ENCODE data around the gene CTSL.
"Not testable (repeated sequence)": the region's sequence is repeated elsewhere in the genome, so short reads cannot be mapped to it uniquely, and the experiment has no call there.

Gene CTSL

DNA sequence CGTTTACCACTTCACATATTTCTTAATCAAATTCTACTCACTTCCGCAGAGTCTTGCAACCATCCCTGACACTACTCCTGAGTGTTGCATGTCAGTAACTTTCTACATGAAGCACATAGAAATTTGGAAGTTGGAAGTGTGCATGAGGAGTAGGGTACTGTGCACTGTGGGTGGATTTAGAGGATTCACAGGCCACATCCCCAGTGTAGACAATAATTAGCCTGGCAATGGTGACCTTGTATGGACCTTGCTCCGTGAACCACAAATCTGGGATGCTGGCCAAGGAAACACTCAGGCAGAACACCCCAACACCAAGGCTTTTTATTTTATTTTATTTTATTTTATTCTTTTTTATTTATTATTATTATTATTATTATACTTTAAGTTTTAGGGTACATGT is 25.5 kb downstream of the CTSL start:
- no peak for DNase-seq
- Histone ChIP-seq H3K4me1 (no peaks in the 10 kb centered on the region), H3K9me3 (no peaks in the 10 kb centered on the region), H3K27me3 (0 out of 2 replicates have a peak, but pooled peaks cover 3% of the 10 kb centered on the region), H3K4me3 (ENCODE audit: low read depth, low read length) (no peak overlapping the region), H3K36me3 (no peaks in the 10 kb centered on the region)
- TF ChIP-seq, protein P1, sequence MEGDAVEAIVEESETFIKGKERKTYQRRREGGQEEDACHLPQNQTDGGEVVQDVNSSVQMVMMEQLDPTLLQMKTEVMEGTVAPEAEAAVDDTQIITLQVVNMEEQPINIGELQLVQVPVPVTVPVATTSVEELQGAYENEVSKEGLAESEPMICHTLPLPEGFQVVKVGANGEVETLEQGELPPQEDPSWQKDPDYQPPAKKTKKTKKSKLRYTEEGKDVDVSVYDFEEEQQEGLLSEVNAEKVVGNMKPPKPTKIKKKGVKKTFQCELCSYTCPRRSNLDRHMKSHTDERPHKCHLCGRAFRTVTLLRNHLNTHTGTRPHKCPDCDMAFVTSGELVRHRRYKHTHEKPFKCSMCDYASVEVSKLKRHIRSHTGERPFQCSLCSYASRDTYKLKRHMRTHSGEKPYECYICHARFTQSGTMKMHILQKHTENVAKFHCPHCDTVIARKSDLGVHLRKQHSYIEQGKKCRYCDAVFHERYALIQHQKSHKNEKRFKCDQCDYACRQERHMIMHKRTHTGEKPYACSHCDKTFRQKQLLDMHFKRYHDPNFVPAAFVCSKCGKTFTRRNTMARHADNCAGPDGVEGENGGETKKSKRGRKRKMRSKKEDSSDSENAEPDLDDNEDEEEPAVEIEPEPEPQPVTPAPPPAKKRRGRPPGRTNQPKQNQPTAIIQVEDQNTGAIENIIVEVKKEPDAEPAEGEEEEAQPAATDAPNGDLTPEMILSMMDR (IDR thresholded peaks at IDR 0.05; ENCODE audit: low read depth, low read length) = no peak

DNA sequence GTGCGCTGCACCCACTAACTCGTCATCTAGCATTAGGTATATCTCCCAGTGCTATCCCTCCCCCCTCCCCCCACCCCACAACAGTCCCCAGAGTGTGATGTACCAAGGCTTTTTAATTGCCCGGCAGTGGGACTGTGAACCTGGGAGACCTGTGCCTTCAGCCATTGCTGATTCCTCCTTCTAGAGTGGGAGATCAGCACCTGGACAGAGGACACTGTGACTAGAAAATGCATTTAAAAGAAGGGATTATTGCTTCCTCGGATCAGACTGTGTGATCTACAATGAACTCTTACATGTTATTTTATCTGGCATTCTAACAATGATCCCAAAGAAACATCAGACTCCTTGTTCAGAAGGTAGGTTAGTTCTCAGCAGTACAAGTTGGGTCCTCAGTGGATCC is 25.9 kb downstream of the CTSL start:
- Histone ChIP-seq H3K4me1 (no peaks in the 10 kb centered on the region), H3K27me3 (0 out of 2 replicates have a peak, but pooled peaks cover 3% of the 10 kb centered on the region), H3K4me3 (ENCODE audit: low read depth, low read length) (no peak overlapping the region), H3K36me3 (no peaks in the 10 kb centered on the region), H3K9me3 (no peaks in the 10 kb centered on the region)
- TF ChIP-seq, protein P1 (IDR thresholded peaks at IDR 0.05; ENCODE audit: low read depth, low read length) = no peak
- DNase-seq = no peak

DNA sequence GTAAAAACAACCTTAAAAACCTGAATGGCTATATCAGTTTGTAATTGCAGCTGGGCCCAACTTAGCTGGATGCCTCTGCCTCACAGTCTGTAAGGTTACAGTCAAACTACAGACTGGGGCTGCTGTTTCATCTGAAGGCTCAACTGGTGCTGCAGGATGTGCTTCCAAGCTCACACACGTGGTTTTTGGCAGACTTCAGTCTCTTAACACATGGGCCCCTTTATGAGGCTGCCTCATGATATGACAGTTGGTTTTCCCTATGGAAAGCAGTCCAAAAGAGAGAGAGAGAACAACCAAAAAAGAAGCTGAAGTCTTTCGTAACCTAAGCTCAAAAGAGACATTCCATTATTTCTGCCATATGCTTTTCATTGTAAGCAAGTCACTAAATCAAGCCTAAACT is 27.4 kb downstream of the CTSL start:
- TF ChIP-seq, protein P1 (IDR thresholded peaks at IDR 0.05; ENCODE audit: low read depth, low read length) = no peak
- Histone ChIP-seq H3K36me3 (no peaks in the 10 kb centered on the region), H3K9me3 (no peaks in the 10 kb centered on the region), H3K27me3 (no peaks in the 10 kb centered on the region), H3K4me1 (no peaks in the 10 kb centered on the region), H3K4me3 (ENCODE audit: low read depth, low read length) (no peak overlapping the region)
- no peak for DNase-seq

DNA sequence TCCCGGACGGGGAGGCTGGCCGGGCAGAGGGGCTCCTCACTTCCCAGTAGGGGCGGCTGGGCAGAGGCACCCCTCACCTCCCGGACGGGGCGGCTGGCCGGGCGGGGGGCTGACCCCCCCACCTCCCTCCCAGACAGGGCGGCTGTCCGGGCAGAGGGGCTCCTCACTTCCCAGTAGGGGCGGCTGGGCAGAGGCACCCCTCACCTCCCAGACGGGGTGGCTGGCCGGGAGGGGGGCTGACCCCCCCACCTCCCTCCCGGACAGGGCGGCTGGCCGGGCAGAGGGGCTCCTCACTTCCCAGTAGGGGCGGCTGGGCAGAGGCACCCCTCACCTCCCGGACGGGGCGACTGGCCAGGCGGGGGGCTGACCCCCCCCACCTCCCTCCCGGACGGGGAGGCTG is 32.4 kb downstream of the CTSL start:
- not testable (repeated sequence) for H3K36me3 ChIP-seq, DNase-seq, H3K4me1 ChIP-seq

DNA sequence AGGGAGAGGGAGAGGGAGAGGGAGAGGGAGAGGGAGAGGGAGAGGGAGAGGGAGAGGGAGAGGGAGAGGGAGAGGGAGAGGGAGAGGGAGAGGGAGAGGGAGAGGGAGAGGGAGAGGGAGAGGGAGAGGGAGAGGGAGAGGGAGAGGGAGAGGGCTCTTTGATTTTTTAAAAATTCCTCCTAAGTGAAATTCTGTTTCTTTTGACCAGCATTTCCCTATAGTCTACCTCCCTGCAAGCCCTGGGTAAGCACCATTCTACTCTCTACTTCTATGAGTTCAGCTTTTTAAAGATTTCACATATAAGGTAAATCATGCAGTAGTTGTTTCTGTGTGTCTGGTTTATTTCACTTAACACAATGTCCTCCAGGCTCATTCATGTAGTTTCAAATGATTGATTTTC is 34.1 kb downstream of the CTSL start:
- not testable (repeated sequence) for H3K36me3 ChIP-seq; DNase-seq; H3K27me3 ChIP-seq; H3K9me3 ChIP-seq; H3K4me1 ChIP-seq; H3K4me3 ChIP-seq (ENCODE audit: low read depth, low read length)

More for the DNA sequence above, 32.4 kb downstream of the CTSL start:
- H3K4me3 ChIP-seq (ENCODE audit: low read depth, low read length); H3K9me3 ChIP-seq; H3K27me3 ChIP-seq: not testable (repeated sequence)

DNA sequence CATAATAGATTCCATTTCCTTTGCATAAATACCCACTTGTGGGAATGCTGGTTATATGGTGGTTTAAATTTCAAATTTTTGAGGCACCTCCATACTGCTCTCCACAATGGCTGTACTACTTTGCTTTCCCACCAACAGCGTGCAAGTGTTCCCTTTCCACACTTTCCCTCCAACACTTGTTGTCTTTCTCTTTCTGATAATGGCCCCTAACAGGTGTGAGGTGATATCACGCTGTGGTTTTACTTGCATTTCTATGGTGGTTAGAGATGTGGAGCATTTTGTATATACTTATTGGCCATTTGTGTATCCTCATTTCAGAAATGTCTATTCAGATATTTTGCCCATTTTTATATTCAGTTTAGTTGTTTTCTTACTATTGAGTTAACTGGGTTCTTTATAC is 34.6 kb downstream of the CTSL start:
- TF ChIP-seq, protein P1 (IDR thresholded peaks at IDR 0.05; ENCODE audit: low read depth, low read length) = no peak
- Histone ChIP-seq H3K4me3 (ENCODE audit: low read depth, low read length) (no peak overlapping the region), H3K27me3 (no peaks in the 10 kb centered on the region), H3K4me1 (no peaks in the 10 kb centered on the region), H3K9me3 (no peaks in the 10 kb centered on the region), H3K36me3 (no peaks in the 10 kb centered on the region)
- no peak for DNase-seq

DNA sequence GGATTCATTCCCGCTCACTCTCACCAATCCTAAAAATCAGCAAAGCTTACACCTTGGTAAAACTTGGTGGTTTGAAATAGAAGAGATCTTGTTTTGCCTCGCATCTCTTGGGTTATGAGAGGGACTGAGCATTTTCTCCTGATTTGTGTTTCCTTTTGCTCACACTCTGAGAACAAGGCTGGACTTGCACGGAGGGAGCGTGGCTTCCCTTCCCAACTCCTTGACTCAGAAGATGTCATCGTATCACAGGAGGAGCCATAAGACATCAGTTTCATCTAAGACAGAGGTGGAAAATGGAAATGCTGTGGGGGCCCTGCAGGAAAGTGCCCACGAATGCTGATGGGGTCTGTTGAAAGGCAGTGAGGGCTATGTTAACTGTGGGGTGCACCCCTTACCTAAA is 37.4 kb downstream of the CTSL start:
- Histone ChIP-seq H3K4me3 (ENCODE audit: low read depth, low read length) (no peak overlapping the region), H3K36me3 (no peaks in the 10 kb centered on the region), H3K27me3 (no peaks in the 10 kb centered on the region), H3K4me1 (no peaks in the 10 kb centered on the region), H3K9me3 (no peaks in the 10 kb centered on the region)
- TF ChIP-seq, protein P1 (IDR thresholded peaks at IDR 0.05; ENCODE audit: low read depth, low read length) = no peak
- DNase-seq = no peak

Measured in BE2C (cell line).